Activated naive CD8-positive, alpha-beta T cell treated with anti-CD3 and anti-CD28 coated beads, Interleukin-2, amount 10 ng/mL, durations not matched to agents 7 days and 5 days (primary cell): ENCODE data around the gene COTL1. TPM values are rescaled to one million over a fixed set of nuclear protein-coding genes. Genes with fewer than 3 reads are reported as not detected.

ENCODE experiments used
- ATAC-seq: fragments of 150-1000 bp; cut with Tn5 transposase; one replicate; pipeline ENCODE4 v1.10.0; 2021; ENCODE audit warnings: low read depth, moderate library complexity
- POLR2A ChIA-PET: fragments of 350-600 bp; sonication (Branson Sonifier 250); formaldehyde crosslinking; loops from one replicate; lab custom pipeline; 2021; ENCODE audit warnings: antibody characterized with exemption; lab: Charles Lee
- DNase-seq: peaks from one replicate; pipeline ENCODE4 v3.0.0; 2021
- H3K27ac Mint-ChIP-seq: one replicate; pipeline ENCODE4 v1.8.0; 2022; ENCODE audit warnings: mild to moderate bottlenecking, mixed read lengths
- H3K27me3 Mint-ChIP-seq: one replicate; pipeline ENCODE4 v1.8.0; 2022; ENCODE audit warnings: mild to moderate bottlenecking, moderate library complexity, mixed read lengths
- H3K36me3 Mint-ChIP-seq: one replicate; pipeline ENCODE4 v1.8.0; 2021; ENCODE audit warnings: mild to moderate bottlenecking, mixed read lengths
- H3K4me1 Mint-ChIP-seq: one replicate; pipeline ENCODE4 v1.8.0; 2021; ENCODE audit warnings: mixed read lengths
- H3K4me3 Mint-ChIP-seq: one replicate; pipeline ENCODE4 v1.8.0; 2022; ENCODE audit warnings: mild to moderate bottlenecking, moderate library complexity, mixed read lengths
- H3K9me3 Mint-ChIP-seq: one replicate; pipeline ENCODE4 v1.8.0; 2021; ENCODE audit warnings: mixed read lengths
- total RNA-seq, 2 experiments: library from RNA; stranded (reverse); gene quantifications; one replicate each; pipeline ENCODE4 v1.2.3, GENCODE V29; 2021

Gene COTL1
- total RNA-seq, 2 experiments from 2014 or later: 657 to 664 TPM

DNA sequence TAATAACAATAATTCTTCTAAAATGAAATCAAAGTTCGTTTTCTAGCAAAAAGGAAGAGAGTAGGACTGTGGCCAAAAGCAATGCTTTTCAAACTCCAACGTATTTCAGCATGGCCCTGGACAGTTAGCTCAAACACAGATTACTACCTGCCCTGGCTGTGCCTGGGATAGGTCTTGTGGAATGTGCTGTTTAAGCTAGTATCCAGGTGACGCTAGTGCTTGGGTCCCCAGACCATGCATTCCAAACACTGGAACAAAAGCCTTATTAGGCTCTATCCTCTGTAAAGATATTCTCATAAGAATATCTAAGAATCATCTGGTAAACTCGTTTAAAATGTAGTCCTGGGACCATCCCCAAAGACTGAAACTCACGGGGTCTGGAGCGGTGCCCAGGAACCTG, 60.8 kb downstream of the COTL1 start:
- no peaks in the 10 kb centered on the region for H3K27me3 Mint-ChIP-seq
- no peak overlapping the region for H3K4me3 Mint-ChIP-seq
- H3K36me3 Mint-ChIP-seq: peaks cover 21% of the 10 kb centered on the region
- no peak for ATAC-seq
- no peaks in the 10 kb centered on the region for H3K9me3 Mint-ChIP-seq
- POLR2A ChIA-PET: interaction anchor here (1.5 kb wide), 1 partner anchor 44 kb away, joined by 6 read pairs; no protein-coding TSS in a partner anchor
- peaks cover 25% of the 10 kb centered on the region for H3K4me1 Mint-ChIP-seq
- no peak overlapping the region for H3K27ac Mint-ChIP-seq
- DNase-seq: no peak

DNA sequence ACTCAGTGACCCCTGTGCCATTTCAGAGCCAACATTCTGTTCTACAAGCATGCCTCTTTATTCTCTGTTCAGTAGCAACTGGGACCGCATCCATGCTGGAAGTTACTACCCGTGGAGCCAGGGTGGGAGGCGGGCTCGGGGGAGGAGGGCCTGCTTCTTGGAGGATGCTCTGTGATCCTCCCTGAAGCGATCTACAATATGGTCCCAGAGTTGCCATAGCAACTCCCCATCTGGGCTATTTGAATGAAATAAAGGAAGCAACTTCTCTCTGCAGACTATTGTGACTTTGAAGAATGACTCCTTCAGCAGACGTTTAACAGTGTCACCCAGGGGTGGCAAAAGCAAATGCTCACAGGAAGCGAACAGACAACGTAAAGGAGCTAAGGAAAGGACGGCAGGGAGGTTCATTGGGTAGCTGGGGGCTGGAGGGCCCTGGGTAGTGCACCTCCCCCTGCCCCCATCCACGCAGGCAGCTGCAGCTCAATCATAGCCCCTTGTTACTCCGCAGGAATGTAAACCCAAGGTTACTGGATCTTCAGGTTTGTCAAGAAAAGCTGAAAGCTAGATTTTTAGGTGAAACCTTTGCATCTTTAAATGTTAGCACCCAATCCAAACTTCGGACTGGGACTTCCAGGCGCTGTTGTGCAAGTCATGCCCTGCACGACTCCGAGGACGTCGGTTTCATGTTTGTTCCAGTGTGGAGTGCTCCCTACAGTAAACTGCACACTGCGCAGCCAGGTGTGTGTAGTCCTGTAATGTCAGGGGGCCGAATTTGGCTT, 62.3 kb downstream of the COTL1 start:
- Mint-ChIP-seq H3K36me3 (peaks cover 26% of the 10 kb centered on the region), H3K27me3 (no peaks in the 10 kb centered on the region), H3K27ac (peak overlapping the region; percentile 94), H3K4me1 (peaks cover 26% of the 10 kb centered on the region), H3K4me3 (peak overlapping the region; percentile 13), H3K9me3 (no peaks in the 10 kb centered on the region)
- ATAC-seq (no peak), DNase-seq (no peak)
- POLR2A ChIA-PET: interaction anchor here (0.6 to 9.7 kb wide), 11 partner anchors 31 to 62 kb away, joined by 3 to 94 read pairs (median 14); partner anchors contain the start of genes COTL1 and MEAK7

DNA sequence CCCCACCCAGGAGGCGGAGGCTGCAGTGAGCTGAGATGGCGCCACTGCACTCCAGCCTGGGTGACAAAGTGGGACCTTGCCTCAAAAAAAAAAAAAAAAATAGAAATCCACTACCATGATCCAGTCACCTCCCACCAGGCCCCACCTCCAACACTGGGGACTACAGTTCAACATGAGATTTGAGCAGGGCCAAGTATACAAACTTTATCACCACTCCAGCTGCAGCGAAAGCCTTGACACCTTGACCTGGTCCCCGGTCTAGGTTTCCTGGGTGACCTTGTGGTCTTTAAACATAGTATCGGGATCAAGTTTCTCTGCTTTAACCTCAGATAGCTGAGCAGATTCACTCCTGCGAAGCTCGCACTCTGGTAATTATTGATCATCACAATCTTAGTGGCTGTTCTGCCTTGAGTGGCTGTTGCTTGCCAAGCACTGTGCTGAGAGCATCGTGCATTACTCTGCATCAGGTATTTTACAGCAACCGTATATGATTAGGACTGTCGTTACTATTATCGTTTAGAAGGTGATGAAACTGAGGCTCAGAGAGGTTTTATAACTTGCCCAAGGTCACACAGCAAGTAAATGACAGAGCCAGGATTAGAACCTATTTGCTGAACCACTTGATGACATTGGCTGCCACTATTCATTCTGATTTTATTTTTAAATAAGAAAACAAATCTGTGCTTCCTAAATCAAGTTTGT, 63.1 kb downstream of the COTL1 start:
- DNase-seq: no peak
- ATAC-seq: no peak
- no peaks in the 10 kb centered on the region for H3K9me3 Mint-ChIP-seq
- H3K36me3 Mint-ChIP-seq: peaks cover 31% of the 10 kb centered on the region
- no peaks in the 10 kb centered on the region for H3K27me3 Mint-ChIP-seq
- POLR2A ChIA-PET: interaction anchor here (0.9 to 9.7 kb wide), 18 partner anchors 8 to 94 kb away, joined by 3 to 94 read pairs (median 6); partner anchors contain the start of genes COTL1, KLHL36 and MEAK7
- H3K27ac Mint-ChIP-seq: peak overlapping the region; percentile 94
- peaks cover 34% of the 10 kb centered on the region for H3K4me1 Mint-ChIP-seq
- peak overlapping the region; percentile 99 for H3K4me3 Mint-ChIP-seq

DNA sequence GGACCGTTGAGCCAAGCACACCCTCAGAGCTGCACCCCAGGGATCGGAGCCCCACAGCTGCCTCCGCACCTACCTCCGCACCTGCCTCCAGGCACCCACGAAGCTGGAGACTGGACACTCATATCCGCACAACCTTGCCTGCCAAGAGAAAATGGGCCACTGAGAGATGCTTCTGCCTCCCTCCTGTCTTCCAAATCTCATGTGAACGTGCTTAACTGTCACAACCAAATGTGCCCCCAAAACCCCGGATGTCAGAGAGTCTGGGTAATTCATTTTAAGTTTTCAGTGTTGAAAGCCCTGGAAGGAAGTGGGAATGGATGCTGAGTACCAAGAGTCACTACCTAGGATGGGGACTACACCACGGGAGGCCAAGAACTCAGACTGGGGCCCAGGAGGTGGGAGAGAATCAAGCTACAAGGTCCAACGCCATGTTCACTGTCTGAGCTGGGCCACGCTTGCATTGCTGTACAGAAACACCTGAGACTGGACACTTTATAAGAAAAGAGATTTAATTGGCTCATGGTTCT, 63.9 kb downstream of the COTL1 start:
- ATAC-seq (peak; percentile 64), DNase-seq (peak; percentile 63)
- Mint-ChIP-seq H3K9me3 (no peaks in the 10 kb centered on the region), H3K27me3 (no peaks in the 10 kb centered on the region), H3K4me1 (peaks cover 40% of the 10 kb centered on the region), H3K4me3 (peak overlapping the region; percentile 99), H3K27ac (peak overlapping the region; percentile 94), H3K36me3 (peaks cover 38% of the 10 kb centered on the region)
- POLR2A ChIA-PET: interaction anchor here (0.7 to 9.7 kb wide), 19 partner anchors 9 to 95 kb away, joined by 3 to 94 read pairs (median 5); partner anchors contain the start of genes COTL1, KLHL36 and MEAK7

DNA sequence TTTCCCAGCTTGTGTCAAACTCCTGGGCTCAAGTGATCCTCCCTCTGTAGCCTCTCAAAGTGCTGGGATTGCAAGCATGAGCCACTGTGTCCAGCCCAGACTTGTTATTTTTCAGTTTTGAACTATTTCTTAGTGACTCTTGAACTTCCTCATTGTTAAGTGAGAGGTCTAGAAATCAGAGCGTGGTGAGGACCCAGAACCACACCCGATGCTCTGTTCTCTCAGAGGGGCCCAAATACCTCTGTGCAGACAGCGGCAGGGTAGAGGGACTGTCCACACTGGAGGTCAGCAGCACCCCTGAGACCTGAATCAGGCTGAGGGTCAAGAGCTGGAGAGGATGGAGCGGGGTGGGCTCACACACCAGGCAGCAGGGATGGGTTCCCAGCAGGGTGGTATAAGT, 65.7 kb downstream of the COTL1 start:
- no peaks in the 10 kb centered on the region for H3K27me3 Mint-ChIP-seq
- H3K9me3 Mint-ChIP-seq: no peaks in the 10 kb centered on the region
- DNase-seq (no peak), ATAC-seq (no peak)
- H3K4me3 Mint-ChIP-seq: peak overlapping the region; percentile 99
- peaks cover 44% of the 10 kb centered on the region for H3K4me1 Mint-ChIP-seq
- POLR2A ChIA-PET: interaction anchor here (0.6 to 9.7 kb wide), 14 partner anchors 12 to 65 kb away, joined by 3 to 94 read pairs (median 6); partner anchors contain the start of genes COTL1 and MEAK7
- peaks cover 44% of the 10 kb centered on the region for H3K36me3 Mint-ChIP-seq
- peak overlapping the region; percentile 97 for H3K27ac Mint-ChIP-seq

DNA sequence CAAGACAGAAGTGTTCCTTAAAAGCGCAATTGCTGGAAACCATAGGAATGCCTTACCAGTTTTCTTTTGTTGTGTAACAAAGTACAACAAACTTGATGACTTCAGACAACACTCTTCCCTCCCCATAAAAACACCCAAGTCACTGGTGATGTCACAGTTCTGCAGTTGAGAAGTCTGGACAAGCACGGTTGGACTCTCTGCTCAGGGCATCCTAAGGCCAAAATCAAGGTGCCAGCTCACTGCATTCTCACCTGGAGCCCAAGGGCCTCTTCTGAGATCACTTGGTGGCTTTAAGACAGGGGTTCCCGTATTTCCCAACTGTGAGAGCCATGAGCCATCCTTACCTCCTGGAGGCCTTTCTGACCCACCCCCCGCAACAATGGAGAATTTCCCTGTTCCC, 67.8 kb downstream of the COTL1 start:
- Mint-ChIP-seq H3K27me3 (no peaks in the 10 kb centered on the region), H3K36me3 (peaks cover 58% of the 10 kb centered on the region), H3K4me3 (peak overlapping the region; percentile 87), H3K4me1 (peaks cover 50% of the 10 kb centered on the region), H3K27ac (peak overlapping the region; percentile 92), H3K9me3 (no peaks in the 10 kb centered on the region)
- no peak for DNase-seq
- POLR2A ChIA-PET: interaction anchor here (1.3 to 9.7 kb wide), 5 partner anchors 10 to 67 kb away, joined by 5 to 81 read pairs (median 32); partner anchors contain the start of gene COTL1
- no peak for ATAC-seq

DNA sequence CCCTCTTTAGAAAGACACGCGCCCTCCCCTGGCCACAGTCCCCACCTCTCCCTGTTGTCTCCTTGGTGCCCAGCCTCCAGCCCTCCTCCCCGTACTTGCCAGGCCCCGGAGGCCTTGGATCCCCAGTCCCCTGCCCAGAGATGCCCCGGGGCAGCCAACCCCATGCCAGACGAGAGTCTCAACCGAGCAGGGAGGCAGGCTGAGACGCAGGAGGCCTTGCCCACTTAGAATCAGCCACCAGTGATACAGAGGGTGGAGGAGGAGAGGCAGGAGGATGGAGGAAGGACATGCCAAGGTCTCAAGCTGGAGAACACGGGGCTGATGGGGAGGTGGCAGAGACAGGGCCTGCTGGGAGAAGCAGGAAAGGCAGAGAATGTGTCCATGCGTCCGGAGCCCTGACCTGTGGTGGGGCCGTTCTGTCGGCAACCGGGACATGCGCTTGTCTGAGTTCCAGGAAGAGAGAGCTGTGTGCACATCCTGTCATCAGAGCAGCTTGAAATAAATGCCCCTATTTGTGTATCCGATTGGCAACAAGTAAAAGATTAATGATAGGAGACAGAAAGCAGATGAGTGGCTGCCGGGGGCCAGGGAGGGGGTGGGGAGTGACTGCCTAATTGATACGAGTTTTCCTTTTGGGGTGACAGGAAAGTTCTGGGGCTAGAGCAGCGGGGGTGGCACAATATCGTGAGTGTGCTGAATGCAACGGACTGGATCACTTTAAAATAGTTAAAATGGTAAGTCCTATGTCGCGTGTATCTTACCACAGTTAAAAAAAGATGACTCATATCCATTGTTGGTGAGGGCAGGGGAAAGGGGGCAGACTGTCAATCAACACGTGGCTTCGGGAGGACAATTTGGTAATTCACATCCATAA, 68.7 kb downstream of the COTL1 start:
- Mint-ChIP-seq H3K27ac (peak overlapping the region; percentile 92), H3K9me3 (no peaks in the 10 kb centered on the region), H3K4me3 (peak overlapping the region; percentile 87), H3K36me3 (peaks cover 63% of the 10 kb centered on the region), H3K4me1 (peaks cover 47% of the 10 kb centered on the region), H3K27me3 (no peaks in the 10 kb centered on the region)
- DNase-seq: peak; percentile 63
- peak; percentile 48 for ATAC-seq
- POLR2A ChIA-PET: interaction anchor here (0.7 to 9.7 kb wide), 17 partner anchors 9 to 410 kb away, joined by 3 to 81 read pairs (median 4); partner anchors contain the start of gene COTL1

DNA sequence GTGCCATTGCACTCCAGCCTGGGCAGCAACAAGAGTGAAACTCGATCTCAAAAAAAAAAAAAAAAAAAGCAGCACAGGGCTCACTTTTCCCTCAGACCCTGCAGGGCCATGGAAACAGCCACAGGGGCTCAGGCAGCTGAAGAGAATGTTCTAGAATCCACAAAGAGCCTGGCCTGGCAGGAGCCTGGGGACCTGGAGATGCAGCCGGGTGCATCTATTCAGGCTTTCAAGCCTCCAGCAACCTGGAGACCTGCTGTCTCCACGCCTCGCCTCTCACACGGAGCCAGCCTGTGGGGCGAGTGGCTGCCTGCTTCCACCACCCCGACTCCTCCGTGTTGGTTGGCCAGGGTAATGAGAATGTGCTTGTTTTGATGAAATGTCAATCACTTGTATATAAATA, 69.4 kb downstream of the COTL1 start:
- POLR2A ChIA-PET: interaction anchor here (1.2 to 9.7 kb wide), 9 partner anchors 20 to 69 kb away, joined by 4 to 81 read pairs (median 9); partner anchors contain the start of gene COTL1
- DNase-seq (no peak), ATAC-seq (no peak)
- Mint-ChIP-seq H3K4me3 (peak overlapping the region; percentile 87), H3K27me3 (no peaks in the 10 kb centered on the region), H3K9me3 (no peaks in the 10 kb centered on the region), H3K36me3 (peaks cover 65% of the 10 kb centered on the region), H3K27ac (peak overlapping the region; percentile 92), H3K4me1 (peaks cover 48% of the 10 kb centered on the region)

DNA sequence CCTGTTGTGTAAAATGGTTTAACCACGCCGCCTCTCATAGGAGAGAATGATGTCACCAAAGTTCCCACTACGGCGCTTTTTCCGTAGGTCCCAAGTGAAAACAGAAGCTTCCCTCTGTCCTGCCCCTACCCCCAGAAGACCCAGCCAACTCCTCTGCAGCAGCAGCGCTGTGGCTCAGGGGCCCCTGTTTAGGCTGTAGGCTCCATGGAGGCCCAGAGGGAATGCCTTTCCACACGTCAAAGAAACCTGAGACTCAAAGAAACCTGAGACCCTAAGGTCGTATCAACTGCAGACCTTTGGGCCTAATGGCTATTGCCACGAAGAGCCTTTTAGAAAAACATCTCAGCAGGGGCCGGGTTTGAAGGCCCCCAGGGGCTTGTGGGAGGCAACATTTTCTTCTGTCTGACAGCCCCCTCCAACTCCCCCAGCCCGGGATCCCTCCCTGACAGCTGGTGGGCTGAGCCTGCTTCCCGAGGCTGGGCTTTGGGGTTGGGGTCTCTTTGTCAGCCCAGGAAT, 70.3 kb downstream of the COTL1 start:
- no peak for DNase-seq
- Mint-ChIP-seq H3K27me3 (no peaks in the 10 kb centered on the region), H3K36me3 (peaks cover 61% of the 10 kb centered on the region), H3K9me3 (no peaks in the 10 kb centered on the region), H3K4me1 (peaks cover 52% of the 10 kb centered on the region), H3K4me3 (peak overlapping the region; percentile 87), H3K27ac (peak overlapping the region; percentile 70)
- ATAC-seq: no peak
- POLR2A ChIA-PET: interaction anchor here (1.1 to 9.7 kb wide), 5 partner anchors 28 to 70 kb away, joined by 3 to 81 read pairs (median 5); partner anchors contain the start of gene COTL1

DNA sequence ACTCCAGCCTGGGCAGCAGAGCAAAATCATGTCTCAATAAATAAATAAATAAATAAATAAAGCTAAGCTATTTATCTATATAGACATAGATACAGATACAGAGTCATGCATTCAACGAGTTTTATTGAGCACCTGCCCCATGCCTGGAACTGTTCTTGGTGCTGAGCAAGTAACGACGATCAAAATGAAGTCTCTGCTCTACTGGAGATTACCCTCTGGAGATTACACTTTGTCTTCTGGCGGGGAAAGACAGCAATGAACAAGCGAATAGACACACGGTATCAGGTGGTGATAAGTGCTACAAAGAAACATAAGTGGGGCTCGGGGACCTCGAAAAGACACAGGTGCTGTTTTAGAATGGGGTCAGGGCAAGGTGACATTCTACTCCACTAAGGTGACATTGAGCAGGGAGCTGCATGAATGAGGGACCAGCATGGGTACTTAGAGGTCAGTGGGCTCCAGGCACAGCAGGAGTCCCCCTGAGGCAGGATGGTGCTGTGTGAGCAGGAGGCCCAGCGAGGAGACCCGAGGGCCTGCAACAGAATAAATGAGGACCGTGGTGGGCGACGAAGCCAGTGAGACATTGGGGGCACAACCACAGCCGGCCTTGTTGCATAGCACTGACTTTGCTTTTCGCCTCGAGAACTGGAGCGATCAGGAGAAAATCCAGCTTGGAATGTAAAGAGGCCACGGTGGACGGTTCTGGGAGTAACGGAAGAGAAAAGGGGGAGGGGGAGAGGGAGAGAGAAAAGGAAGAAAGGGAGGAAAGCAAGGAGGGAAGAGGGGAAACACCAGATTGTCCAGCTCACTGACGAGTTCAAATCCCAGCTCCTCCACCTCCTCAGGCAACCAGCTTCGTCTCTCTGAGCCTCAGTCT, 71.0 kb downstream of the COTL1 start:
- POLR2A ChIA-PET: interaction anchor here (1.1 to 9.7 kb wide), 4 partner anchors 27 to 70 kb away, joined by 3 to 81 read pairs (median 4); partner anchors contain the start of gene COTL1
- Mint-ChIP-seq H3K36me3 (peaks cover 60% of the 10 kb centered on the region), H3K4me1 (peaks cover 52% of the 10 kb centered on the region), H3K27ac (peak overlapping the region; percentile 70), H3K9me3 (no peaks in the 10 kb centered on the region), H3K4me3 (peak overlapping the region; percentile 87), H3K27me3 (no peaks in the 10 kb centered on the region)
- ATAC-seq (no peak), DNase-seq (no peak)

DNA sequence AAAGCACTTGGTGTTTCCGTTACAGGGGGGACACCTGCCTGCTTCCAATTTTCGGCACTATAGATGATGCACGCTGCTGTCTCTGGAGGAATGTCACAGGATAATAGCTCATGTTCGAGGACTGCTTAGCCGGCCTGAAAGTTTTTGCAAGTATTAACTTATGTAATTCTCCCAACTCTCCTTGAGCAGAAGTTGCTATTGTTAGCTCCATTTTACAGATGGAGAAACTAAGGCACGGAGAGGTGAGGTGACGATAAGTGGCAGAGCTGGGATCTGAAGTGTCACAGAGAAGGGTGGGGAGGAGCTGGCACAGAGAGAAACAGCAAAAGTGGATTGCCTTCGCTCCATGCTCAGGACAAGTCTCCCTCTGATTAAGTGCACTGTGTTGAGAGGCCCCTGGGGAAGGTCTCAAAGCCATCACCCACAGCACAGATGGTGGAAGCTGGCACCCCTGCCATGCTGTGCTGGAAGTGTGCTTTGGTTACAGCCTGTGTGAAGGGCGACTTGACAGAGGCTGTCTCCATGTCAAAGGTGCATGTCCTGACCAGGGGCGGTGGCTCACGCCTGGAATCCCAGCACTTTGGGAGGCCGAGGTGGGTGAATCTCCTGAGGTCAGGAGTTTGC, 72.7 kb downstream of the COTL1 start:
- no peak for DNase-seq
- POLR2A ChIA-PET: interaction anchor here (0.6 to 1.1 kb wide), 2 partner anchors 8 to 63 kb away, joined by 3 read pairs; no protein-coding TSS in a partner anchor
- Mint-ChIP-seq H3K36me3 (peaks cover 55% of the 10 kb centered on the region), H3K27me3 (no peaks in the 10 kb centered on the region), H3K27ac (peak overlapping the region; percentile 48), H3K9me3 (no peaks in the 10 kb centered on the region), H3K4me1 (peaks cover 48% of the 10 kb centered on the region), H3K4me3 (peak overlapping the region; percentile 22)
- no peak for ATAC-seq
